ENCODE results near the gene AUTS2. TPM values are rescaled to one million over a fixed set of nuclear protein-coding genes. Genes with fewer than 3 reads are reported as not detected.

Gene AUTS2
- total RNA-seq, 1 donor from 2014 or later = 56.0 TPM

- ATAC-seq = peak; percentile 27
Measured at GRCh38 chr7:69812756-69813155, 214.5 kb downstream of the AUTS2 start.

DNA sequence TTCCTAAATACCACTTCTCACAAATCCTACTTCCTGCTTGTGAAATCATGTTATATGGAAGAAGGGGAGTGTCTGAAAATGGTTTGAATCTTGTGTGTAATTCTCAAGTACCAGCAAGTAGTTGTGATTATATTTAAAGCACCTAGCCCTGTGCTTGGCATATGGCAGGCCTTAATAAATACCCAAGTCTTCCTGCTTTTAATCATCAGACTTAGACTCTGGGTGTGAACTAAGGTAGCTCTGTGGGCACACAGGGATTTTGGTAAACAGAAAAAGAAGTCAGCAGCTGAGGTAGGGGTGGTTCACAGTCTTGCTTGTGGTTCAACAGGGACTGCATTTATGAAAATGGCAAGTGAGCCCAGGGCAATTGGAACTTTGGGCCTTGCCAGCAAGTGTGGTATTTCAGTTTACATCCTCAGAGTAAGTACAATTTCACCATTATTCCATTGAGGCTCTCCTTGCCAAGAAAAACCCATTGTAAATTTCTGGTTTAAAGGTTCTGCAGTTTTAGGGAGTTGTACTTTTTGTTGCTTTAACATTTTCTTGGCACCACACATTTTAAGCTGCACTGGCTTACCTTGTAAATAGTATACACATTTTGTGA, 215.5 kb downstream of the AUTS2 start:
- Histone ChIP-seq H3K4me1 (peaks cover 14% of the 10 kb centered on the region), H3K27ac (no peak overlapping the region), H3K9me3 (no peaks in the 10 kb centered on the region), H3K27me3 (no peaks in the 10 kb centered on the region), H3K36me3 (no peaks in the 10 kb centered on the region), H3K4me3 (no peak overlapping the region)
- no peak for TF ChIP-seq CTCF (IDR thresholded peaks at IDR 0.05)
- intact Hi-C loops (cut with DNase I) = no loop called here
- no peak for DNase-seq
- ATAC-seq = no peak

More at GRCh38 chr7:69812756-69813155, 214.5 kb downstream of the AUTS2 start:
- no peak overlapping the region for H3K4me3 ChIP-seq
- TF ChIP-seq CTCF (IDR thresholded peaks at IDR 0.05) = no peak
- DNase-seq = no peak
- H3K4me1 ChIP-seq = peaks cover 10% of the 10 kb centered on the region
- no peaks in the 10 kb centered on the region for H3K36me3 ChIP-seq
- H3K27ac ChIP-seq = no peak overlapping the region
- H3K27me3 ChIP-seq = no peaks in the 10 kb centered on the region
- intact Hi-C loops (cut with DNase I) = no loop called here
- H3K9me3 ChIP-seq = no peaks in the 10 kb centered on the region

DNA sequence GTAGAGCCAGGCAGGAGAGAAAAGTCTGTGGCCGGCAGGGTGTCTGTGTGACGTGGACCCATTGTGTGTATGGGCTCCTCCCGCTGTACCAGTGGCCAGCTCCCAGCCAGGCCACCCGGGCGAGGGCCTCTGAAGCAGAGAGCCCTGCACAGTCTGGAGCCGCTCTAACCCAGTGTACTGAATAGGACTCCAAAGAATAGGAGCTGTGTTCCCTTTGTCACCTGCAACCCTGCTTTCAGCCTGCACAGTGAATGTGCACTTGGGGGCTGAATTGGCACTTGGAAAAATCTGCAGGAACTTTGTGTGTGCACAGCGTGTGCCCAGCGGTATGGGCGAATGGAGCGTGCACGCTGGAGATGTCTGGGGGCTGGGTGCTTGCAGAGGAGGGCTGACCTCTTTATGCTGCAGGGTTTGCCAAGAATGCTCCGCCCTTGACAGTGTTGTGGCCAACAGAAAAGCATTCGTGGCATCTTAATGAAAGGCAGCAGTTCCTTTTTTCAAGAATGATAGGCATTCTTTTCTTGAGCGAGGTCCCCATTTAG, 216.2 kb downstream of the AUTS2 start:
- Histone ChIP-seq H3K4me3 (no peak overlapping the region), H3K9me3 (no peaks in the 10 kb centered on the region), H3K27me3 (no peaks in the 10 kb centered on the region), H3K4me1 (peaks cover 19% of the 10 kb centered on the region), H3K27ac (no peak overlapping the region), H3K36me3 (no peaks in the 10 kb centered on the region)
- intact Hi-C loops (cut with DNase I) = no loop called here
- TF ChIP-seq CTCF (IDR thresholded peaks at IDR 0.05) = no peak
- no peak for DNase-seq
- peak; percentile 46 for ATAC-seq

DNA sequence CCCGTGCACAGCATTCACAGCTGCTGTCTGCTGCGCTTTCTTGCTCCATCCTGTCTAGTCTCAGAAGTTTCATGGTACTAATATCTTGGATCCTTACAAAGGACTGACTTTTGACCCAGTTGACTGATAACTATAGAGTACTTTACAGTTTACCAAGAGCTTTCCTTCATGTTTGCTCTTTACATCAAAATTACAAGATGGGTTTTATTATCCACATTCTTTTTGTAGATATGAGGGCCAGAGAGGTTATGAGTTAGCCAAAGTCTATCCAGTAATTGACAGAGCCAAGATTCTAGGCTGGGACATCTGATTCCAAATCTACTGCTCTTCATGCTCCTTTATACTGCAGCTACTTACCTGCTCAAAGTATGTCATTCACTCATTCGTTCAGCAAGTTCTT, 218.2 kb downstream of the AUTS2 start:
- no peak for DNase-seq
- Histone ChIP-seq H3K27me3 (no peaks in the 10 kb centered on the region), H3K36me3 (no peaks in the 10 kb centered on the region), H3K4me3 (no peak overlapping the region), H3K4me1 (peaks cover 19% of the 10 kb centered on the region), H3K9me3 (no peaks in the 10 kb centered on the region), H3K27ac (no peak overlapping the region)
- no peak for TF ChIP-seq CTCF (IDR thresholded peaks at IDR 0.05)
- intact Hi-C loops (cut with DNase I) = no loop called here
- no peak for ATAC-seq

DNA sequence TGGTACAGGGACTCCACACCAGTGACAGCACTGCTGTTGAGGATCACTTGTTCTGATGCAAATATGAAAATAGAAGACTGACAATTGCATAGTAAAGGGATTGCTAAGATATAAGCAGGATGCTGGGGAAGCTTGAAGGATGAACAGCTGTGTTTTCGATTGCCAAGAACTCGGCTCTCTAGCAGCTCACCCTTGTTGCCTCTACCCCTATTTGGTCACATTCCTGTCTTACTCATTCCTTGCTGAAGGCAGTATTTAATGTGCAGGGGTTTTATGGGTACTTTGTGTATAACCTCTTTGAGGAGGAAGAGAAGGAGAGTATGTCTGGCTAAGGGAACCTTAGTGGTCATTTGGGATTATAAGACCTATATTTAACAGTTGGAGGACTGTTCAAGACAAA, 218.8 kb downstream of the AUTS2 start:
- no peak for TF ChIP-seq CTCF (IDR thresholded peaks at IDR 0.05)
- Histone ChIP-seq H3K36me3 (no peaks in the 10 kb centered on the region), H3K4me3 (no peak overlapping the region), H3K9me3 (no peaks in the 10 kb centered on the region), H3K4me1 (peaks cover 19% of the 10 kb centered on the region), H3K27ac (no peak overlapping the region), H3K27me3 (no peaks in the 10 kb centered on the region)
- ATAC-seq (no peak), DNase-seq (no peak)
- intact Hi-C loops (cut with DNase I) = no loop called here
